ENCODE results near the gene ARID4B.
"Not testable (repeated sequence)": the region's sequence is repeated elsewhere in the genome, so short reads cannot be mapped to it uniquely, and the experiment has no call there.

ARID4B gene

GRCh38 chr1:235266325-235266724 is 61.7 kb downstream of the ARID4B start:
- no peak for DNase-seq

- DNase-seq, result no peak
Observed at GRCh38 chr1:235265900-235266299, 62.1 kb downstream of the ARID4B start.

- DNase-seq, result no peak
Observed at GRCh38 chr1:235264327-235264726, 63.7 kb downstream of the ARID4B start.

GRCh38 chr1:235262539-235262938 is 65.4 kb downstream of the ARID4B start:
- DNase-seq, result no peak

GRCh38 chr1:235261243-235261642 is 66.7 kb downstream of the ARID4B start:
- no peak for DNase-seq

GRCh38 chr1:235259133-235259778 is 68.7 kb downstream of the ARID4B start:
- DNase-seq, result no peak

- not testable (repeated sequence) for DNase-seq
Observed at GRCh38 chr1:235258068-235258467, 69.9 kb downstream of the ARID4B start.

- no peak for DNase-seq
Observed at GRCh38 chr1:235254721-235255120, 73.3 kb downstream of the ARID4B start.

- DNase-seq, result peak; percentile 9
Observed at GRCh38 chr1:235253219-235253962, 74.6 kb downstream of the ARID4B start.

- no peak for DNase-seq
Observed at GRCh38 chr1:235250430-235250829, 77.5 kb downstream of the ARID4B start.

GRCh38 chr1:235246022-235246948 is 81.7 kb downstream of the ARID4B start:
- no peak for DNase-seq

- no peak for DNase-seq
Observed at GRCh38 chr1:235244974-235245592, 82.9 kb downstream of the ARID4B start.

- no peak for DNase-seq
Observed at GRCh38 chr1:235240960-235241359, 87.0 kb downstream of the ARID4B start.

GRCh38 chr1:235239851-235240250 is 88.1 kb downstream of the ARID4B start:
- no peak for DNase-seq

- no peak for DNase-seq
Observed at GRCh38 chr1:235238558-235238957, 89.4 kb downstream of the ARID4B start.

- DNase-seq, result no peak
Observed at GRCh38 chr1:235236128-235236527, 91.9 kb downstream of the ARID4B start.

- no peak for DNase-seq
Observed at GRCh38 chr1:235229868-235230267, 98.1 kb downstream of the ARID4B start.

GRCh38 chr1:235227414-235227813 is 100.6 kb downstream of the ARID4B start:
- DNase-seq, result no peak

- no peak for DNase-seq
Observed at GRCh38 chr1:235226933-235227332, 101.0 kb downstream of the ARID4B start.

- DNase-seq, result no peak
Observed at GRCh38 chr1:235225299-235225698, 102.7 kb downstream of the ARID4B start.

GRCh38 chr1:235221653-235222375 is 106.2 kb downstream of the ARID4B start:
- DNase-seq, result no peak

GRCh38 chr1:235215453-235215852 is 112.5 kb downstream of the ARID4B start:
- no peak for DNase-seq

Measured in NCI-H1105 (cell line).